ENCODE results near the gene KDM4C. TPM values are rescaled to one million over a fixed set of nuclear protein-coding genes. Genes with fewer than 3 reads are reported as not detected.

Gene KDM4C
- total RNA-seq, 2 experiments from 2014 or later = 60.1 to 61.3 TPM

DNA sequence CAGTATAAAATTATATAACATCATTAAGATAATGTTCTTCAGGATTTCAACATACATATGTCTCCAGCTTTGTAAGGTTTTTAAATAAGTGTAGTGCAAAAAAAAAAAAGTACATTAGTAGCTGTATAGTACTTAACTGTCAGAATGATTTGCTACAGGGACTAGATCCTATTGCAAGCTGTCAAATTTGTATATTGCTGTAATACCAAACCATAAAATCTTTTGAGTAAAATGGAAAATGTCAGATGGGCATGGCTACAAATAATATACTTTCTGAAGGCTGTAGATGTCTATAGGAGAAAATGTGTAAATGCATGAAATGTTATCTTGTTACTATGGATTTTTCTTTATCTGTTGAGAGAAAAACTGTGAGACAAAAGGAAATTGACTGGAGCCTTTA is 298.5 kb downstream of the KDM4C start:
- ATAC-seq (ENCODE audit: poor library complexity) (no peak), DNase-seq (no peak)
- H3K9me3 ChIP-seq (ENCODE audit: control insufficient read depth in 1 of 2, insufficient read depth in 1 of 2, low read length in 2 of 2) = no peaks in the 10 kb centered on the region
- peaks cover 73% of the 10 kb centered on the region for H3K36me3 Mint-ChIP-seq (ENCODE audit: low read depth)
- CTCF ChIA-PET = no interaction called here
- H3K9me3 Mint-ChIP-seq = no peaks in the 10 kb centered on the region
- peaks cover 4% of the 10 kb centered on the region for H3K4me1 Mint-ChIP-seq (ENCODE audit: low read depth)
- no peak overlapping the region for H3K27ac Mint-ChIP-seq
- H3K4me1 ChIP-seq (ENCODE audit: insufficient read depth, low read length) = no peaks in the 10 kb centered on the region
- no peaks in the 10 kb centered on the region for H3K27me3 ChIP-seq (ENCODE audit: control insufficient read depth in 1 of 2, insufficient read depth in 2 of 2, low read length in 2 of 2)
- intact Hi-C loops (cut with DNase I, micrococcal nuclease) = no loop called here
- H3K4me3 Mint-ChIP-seq = no peak overlapping the region
- no peaks in the 10 kb centered on the region for H3K27me3 Mint-ChIP-seq
- H3K27ac ChIP-seq (ENCODE audit: low read depth in 1 of 2, low read length in 2 of 2) = no peak overlapping the region
- no peak overlapping the region for H3K4me3 ChIP-seq (ENCODE audit: low read length)
- TF ChIP-seq, protein P1, sequence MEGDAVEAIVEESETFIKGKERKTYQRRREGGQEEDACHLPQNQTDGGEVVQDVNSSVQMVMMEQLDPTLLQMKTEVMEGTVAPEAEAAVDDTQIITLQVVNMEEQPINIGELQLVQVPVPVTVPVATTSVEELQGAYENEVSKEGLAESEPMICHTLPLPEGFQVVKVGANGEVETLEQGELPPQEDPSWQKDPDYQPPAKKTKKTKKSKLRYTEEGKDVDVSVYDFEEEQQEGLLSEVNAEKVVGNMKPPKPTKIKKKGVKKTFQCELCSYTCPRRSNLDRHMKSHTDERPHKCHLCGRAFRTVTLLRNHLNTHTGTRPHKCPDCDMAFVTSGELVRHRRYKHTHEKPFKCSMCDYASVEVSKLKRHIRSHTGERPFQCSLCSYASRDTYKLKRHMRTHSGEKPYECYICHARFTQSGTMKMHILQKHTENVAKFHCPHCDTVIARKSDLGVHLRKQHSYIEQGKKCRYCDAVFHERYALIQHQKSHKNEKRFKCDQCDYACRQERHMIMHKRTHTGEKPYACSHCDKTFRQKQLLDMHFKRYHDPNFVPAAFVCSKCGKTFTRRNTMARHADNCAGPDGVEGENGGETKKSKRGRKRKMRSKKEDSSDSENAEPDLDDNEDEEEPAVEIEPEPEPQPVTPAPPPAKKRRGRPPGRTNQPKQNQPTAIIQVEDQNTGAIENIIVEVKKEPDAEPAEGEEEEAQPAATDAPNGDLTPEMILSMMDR (IDR thresholded peaks at IDR 0.05) = no peak
- POLR2A ChIA-PET = no interaction called here
- H3K36me3 ChIP-seq (ENCODE audit: insufficient read depth, low read length) = peaks cover 15% of the 10 kb centered on the region

DNA sequence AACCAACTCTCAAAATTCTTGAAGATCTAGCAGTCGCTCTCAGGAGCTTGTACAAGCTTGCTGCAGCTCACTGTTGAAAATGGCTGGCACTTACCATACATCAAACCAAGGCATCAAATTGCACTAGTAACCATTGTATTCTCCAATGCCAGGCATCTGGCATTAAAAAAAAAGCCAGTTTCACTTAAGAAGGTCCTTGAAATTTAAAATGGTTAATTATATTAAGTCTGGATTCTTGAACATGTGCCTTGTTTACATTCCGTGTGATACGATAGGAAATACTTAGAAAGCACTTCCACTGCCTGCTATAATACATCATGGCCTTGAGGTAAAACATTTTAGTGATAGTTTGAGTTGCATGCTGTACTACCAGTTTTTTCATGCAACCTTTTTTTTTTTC is 300.7 kb downstream of the KDM4C start:
- no peak overlapping the region for H3K4me3 Mint-ChIP-seq
- no peaks in the 10 kb centered on the region for H3K27me3 Mint-ChIP-seq
- H3K36me3 ChIP-seq (ENCODE audit: insufficient read depth, low read length) = peaks cover 17% of the 10 kb centered on the region
- peaks cover 67% of the 10 kb centered on the region for H3K36me3 Mint-ChIP-seq (ENCODE audit: low read depth)
- H3K4me3 ChIP-seq (ENCODE audit: low read length) = no peak overlapping the region
- ChIA-PET CTCF (no interaction called here), POLR2A (no interaction called here)
- H3K27ac Mint-ChIP-seq = no peak overlapping the region
- TF ChIP-seq, protein P1 (IDR thresholded peaks at IDR 0.05) = no peak
- H3K27ac ChIP-seq (ENCODE audit: low read depth in 1 of 2, low read length in 2 of 2) = no peak overlapping the region
- no peaks in the 10 kb centered on the region for H3K9me3 Mint-ChIP-seq
- intact Hi-C loops (cut with DNase I, micrococcal nuclease) = no loop called here
- DNase-seq = no peak
- no peaks in the 10 kb centered on the region for H3K27me3 ChIP-seq (ENCODE audit: control insufficient read depth in 1 of 2, insufficient read depth in 2 of 2, low read length in 2 of 2)
- no peak for ATAC-seq (ENCODE audit: poor library complexity)
- no peaks in the 10 kb centered on the region for H3K4me1 ChIP-seq (ENCODE audit: insufficient read depth, low read length)
- peaks cover 4% of the 10 kb centered on the region for H3K4me1 Mint-ChIP-seq (ENCODE audit: low read depth)
- H3K9me3 ChIP-seq (ENCODE audit: control insufficient read depth in 1 of 2, insufficient read depth in 1 of 2, low read length in 2 of 2) = no peaks in the 10 kb centered on the region

DNA sequence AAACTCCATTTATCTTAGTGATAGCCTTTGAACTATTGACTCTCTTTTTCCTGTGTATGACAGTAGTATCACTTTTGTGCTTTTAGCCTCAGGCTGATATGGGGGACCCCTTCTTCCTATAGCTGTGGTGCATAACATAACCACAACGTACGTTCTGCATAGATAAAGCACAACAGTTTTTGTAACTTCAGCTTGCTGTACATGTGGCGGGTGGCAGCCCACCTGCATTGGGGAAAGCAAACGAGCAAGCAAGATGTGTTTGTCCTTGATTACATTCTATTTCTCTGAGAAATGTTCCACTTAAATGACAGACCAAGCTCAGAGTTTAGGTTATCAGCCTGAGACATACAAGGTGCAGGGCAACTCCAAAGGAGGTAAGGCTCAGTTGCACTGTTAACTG is 309.4 kb downstream of the KDM4C start:
- Mint-ChIP-seq H3K9me3 (no peaks in the 10 kb centered on the region), H3K4me1 (ENCODE audit: low read depth) (no peaks in the 10 kb centered on the region), H3K4me3 (no peak overlapping the region), H3K36me3 (ENCODE audit: low read depth) (peaks cover 39% of the 10 kb centered on the region), H3K27me3 (no peaks in the 10 kb centered on the region), H3K27ac (no peak overlapping the region)
- no peak for ATAC-seq (ENCODE audit: poor library complexity)
- intact Hi-C loops (cut with DNase I, micrococcal nuclease) = no loop called here
- Histone ChIP-seq H3K27ac (ENCODE audit: low read depth in 1 of 2, low read length in 2 of 2) (no peak overlapping the region), H3K36me3 (ENCODE audit: insufficient read depth, low read length) (peaks cover 6% of the 10 kb centered on the region), H3K4me3 (ENCODE audit: low read length) (no peak overlapping the region), H3K27me3 (ENCODE audit: control insufficient read depth in 1 of 2, insufficient read depth in 2 of 2, low read length in 2 of 2) (no peaks in the 10 kb centered on the region), H3K4me1 (ENCODE audit: insufficient read depth, low read length) (no peaks in the 10 kb centered on the region), H3K9me3 (ENCODE audit: control insufficient read depth in 1 of 2, insufficient read depth in 1 of 2, low read length in 2 of 2) (no peaks in the 10 kb centered on the region)
- TF ChIP-seq, protein P1 (IDR thresholded peaks at IDR 0.05) = no peak
- POLR2A ChIA-PET = no interaction called here
- DNase-seq = no peak
- CTCF ChIA-PET = no interaction called here
